NCI-H1105 (cell line): Measurements from ENCODE around the gene XPNPEP2.
A peak's percentile ranks its signal among the peaks of the same experiment; 100 is the strongest.

Experiments
- DNase-seq: peaks from one replicate; lab custom pipeline; 2025; lab: John Stamatoyannopoulos, UW

The XPNPEP2 gene

DNA sequence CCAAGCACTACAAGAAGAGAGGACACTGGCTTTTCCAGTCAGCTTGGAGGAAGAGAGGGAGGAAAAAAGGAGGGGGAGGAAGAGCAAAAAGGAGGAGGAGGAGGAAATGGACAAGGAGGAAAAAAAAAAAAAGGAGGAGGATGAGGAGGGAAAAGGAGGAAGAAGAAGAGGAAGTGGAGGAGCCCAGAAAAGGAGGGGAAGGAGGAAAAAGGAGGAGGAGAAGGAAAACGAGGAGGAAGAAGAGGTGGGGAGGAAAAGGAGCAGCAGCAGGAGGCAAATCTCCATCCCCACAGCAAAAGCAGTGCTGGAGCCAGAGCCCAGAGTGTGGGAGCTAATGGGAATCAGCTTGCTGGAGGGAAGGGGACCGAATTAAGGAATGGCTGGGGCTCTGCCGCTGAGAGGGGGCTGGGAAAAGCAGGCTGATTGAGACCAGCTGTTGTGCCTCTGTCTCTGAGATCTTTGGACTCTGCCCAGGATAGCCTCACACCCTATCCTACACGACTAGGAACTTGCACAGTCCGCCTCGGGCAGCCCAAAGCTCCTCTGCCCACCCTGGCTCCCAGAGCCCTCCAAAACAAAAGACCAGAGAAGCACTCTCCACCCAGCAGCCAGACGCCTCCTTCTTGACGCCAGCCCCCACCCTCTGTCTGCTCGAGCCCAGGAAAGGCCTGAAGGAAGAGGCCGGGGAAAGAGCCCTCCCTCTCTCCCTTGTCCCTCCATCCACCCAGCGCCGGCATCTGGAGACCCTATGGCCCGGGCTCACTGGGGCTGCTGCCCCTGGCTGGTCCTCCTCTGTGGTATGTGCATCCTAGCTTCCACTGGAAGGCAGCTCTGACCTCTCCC is at the start of gene XPNPEP2:
XPNPEP2 (plus strand) TSS at position 514 of the 843 bp plus-strand sequence; CDS start at position 749, 235 bp downstream.
- DNase-seq: no peak

GRCh38 chrX:129689796-129690195 is 49.0 kb upstream of the XPNPEP2 start:
- DNase-seq: no peak

- no peak for DNase-seq
Observed at GRCh38 chrX:129690435-129690834, 48.3 kb upstream of the XPNPEP2 start.

- DNase-seq: no peak
Observed at GRCh38 chrX:129693354-129693753, 45.4 kb upstream of the XPNPEP2 start.

DNA sequence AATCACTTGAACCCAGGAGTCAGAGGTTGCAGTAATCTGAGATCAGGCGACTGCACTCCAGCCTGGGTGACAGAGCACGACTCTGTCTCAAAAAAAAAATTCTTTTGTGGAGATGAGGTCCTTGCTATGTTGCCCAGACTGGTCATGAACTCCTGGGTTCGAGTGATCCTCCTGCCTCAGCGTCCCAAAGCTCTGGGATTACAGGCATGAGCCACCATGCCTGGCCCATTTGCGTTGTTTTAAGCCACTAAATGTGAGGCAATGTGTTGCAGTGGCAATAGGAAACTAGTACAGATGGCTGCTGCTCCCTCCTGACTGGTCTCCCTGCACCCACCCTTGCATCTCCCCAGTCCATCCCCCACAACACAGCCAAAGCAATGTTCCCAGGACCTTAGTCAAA is 44.0 kb upstream of the XPNPEP2 start:
- DNase-seq: no peak

GRCh38 chrX:129695535-129695934 is 43.2 kb upstream of the XPNPEP2 start:
- DNase-seq: no peak

DNA sequence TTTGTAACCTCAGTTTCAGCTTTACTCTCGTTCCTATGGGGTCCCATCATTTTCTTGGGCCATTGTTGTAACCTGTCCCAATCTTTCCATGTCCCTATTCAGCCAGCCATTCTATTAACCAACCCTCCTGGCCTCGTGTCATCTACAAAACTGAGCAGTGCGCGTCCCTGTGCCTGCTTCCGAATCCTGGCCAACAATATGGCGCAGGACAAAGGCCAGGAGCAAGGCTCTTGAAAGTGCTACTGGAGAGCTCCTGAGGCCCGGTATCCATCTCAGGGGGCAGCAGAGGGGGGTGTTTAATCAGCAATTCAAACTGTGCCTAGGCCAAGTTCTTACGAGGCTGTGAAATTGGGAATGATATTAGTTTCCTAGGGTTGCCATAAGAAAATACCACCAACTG is 42.8 kb upstream of the XPNPEP2 start:
- DNase-seq: no peak

GRCh38 chrX:129696463-129697155 is 42.2 kb upstream of the XPNPEP2 start:
- no peak for DNase-seq

DNA sequence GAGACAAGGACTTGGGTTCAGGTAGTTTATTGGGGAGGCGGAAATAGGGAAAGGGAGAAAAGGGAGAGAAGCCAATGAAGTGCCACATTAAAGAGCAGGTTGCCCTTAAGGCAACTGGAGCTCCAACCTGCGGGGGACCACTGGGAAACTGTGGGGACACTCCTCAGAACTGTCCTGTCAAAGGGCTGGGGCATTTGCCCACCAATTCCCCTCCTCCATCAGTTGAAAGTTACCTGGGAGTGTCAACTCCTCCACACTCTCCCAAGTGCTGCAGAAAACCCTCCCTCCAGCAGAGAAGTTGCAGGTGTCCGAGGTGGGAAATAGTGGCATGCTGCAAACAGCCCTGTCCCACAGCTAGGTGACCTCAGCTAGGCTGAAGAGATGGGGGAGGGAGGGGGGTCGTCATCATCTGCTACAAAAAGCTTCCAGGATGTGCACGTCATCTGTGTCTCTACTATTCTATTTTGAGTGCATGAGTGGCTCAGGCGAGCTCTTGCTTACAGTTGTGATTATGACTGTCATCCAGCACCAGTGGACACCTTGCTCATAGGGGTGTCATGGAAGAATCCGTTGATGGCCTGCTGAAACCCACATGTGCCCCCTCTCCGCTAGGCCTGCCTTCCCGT is 41.5 kb upstream of the XPNPEP2 start:
- DNase-seq: no peak

GRCh38 chrX:129698150-129698549 is 40.6 kb upstream of the XPNPEP2 start:
- no peak for DNase-seq

- DNase-seq: no peak
Observed at GRCh38 chrX:129700536-129700935, 38.2 kb upstream of the XPNPEP2 start.

GRCh38 chrX:129701624-129702069 is 37.1 kb upstream of the XPNPEP2 start:
- no peak for DNase-seq

- no peak for DNase-seq
Observed at GRCh38 chrX:129704491-129704890, 34.3 kb upstream of the XPNPEP2 start.

DNA sequence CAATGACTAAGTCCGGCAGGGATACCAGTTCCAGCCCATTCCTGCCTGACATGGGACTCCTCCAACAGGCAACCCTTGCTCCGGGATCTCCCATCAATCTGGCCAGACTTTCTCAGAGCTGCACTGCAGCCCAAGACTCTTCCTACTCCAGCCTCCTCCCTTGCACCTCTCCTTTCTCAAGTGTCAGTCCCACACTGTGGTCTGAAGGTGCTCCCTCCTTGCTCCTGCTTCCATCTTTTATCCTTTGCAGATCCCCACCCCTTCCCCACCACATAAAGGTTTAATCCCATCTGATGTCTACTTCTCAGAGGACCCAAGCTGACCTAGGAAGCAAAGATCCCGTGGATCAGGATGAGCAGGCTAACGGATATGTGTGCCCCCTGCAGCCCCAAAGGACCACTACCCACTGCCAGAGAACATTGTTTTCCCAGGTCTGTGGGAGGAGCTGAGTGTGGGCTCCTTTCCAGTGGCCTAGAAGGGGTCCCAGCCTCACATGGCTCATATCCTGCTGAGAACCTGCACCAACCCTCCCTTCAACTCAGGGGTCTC is 33.3 kb upstream of the XPNPEP2 start:
- no peak for DNase-seq

- no peak for DNase-seq
Observed at GRCh38 chrX:129705988-129706387, 32.8 kb upstream of the XPNPEP2 start.

DNA sequence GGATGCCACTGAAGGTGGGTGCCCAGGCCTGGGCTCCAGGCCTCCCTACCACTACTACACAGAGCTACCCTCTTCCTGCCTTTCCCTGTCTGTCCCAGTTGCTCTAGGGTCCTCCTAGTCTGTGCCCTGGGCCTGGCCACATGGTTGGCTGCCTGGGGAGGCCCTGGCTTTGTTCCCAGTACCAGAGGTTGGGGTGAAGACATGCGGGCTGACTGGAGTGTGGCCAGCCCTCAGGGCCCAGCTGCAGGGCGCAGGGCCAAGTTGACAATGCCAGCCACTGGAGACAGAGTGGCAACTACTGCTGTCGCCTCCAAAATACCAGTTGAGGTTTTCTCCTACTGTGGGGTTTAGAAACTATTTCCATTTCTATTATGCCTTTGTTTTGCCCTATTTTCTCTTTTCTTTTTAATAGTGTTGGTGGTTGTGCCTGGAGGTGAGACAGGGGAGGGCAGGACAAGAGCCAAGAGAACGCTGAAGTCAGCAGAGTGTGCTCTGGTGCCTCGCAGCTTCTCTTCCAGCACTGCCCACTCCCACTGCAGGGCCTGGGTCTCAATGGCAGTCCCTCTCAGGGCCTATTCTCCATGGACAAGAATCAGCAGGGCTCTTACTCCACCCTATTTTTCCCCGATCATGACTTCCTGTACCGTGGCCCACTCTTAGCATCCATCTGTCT is 32.2 kb upstream of the XPNPEP2 start:
- peak; percentile 33 for DNase-seq

GRCh38 chrX:129714581-129714980 is 24.2 kb upstream of the XPNPEP2 start:
- DNase-seq: no peak

GRCh38 chrX:129716507-129716906 is 22.3 kb upstream of the XPNPEP2 start:
- DNase-seq: no peak

DNA sequence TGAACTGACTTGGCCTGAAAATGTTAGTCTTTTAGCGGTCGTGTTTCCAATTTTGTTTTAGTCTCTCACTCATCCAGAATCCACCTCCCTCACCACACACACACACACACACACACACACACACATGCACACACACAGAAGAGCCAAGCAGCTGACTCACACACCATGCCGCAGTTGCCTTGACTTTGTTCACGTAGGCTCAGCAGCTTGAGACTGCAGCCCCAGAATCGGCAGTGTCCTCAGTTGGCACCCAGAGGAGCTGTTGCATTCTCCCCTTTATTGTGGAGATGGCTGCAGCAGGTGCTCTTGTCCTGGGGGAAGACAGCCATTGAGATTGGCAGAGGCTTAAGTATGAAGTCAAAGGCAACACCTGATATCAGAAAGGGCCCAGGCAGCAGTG is 20.9 kb upstream of the XPNPEP2 start:
- DNase-seq: no peak

DNA sequence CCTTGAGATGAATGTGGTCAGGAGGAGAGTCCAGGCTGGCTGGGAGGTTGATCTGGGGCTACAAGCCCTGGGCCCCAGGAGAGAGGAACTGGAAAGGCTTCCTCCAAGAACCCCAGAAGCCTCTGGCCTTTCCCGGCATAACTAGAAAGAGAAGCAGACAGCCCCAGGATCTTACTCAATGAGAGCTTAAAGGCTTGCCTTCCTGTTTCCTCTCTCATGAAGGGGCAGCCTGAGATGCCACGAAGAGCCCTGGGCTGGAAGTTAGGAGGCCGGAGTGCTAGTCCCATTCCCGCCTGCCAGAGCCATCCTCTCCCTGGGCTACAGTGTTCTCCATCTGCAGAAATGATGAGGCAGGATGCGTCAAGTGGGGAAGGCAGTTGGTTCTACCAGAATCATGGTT is 20.1 kb upstream of the XPNPEP2 start:
- DNase-seq: no peak

- DNase-seq: no peak
Observed at GRCh38 chrX:129719268-129719667, 19.5 kb upstream of the XPNPEP2 start.

- no peak for DNase-seq
Observed at GRCh38 chrX:129719931-129720530, 18.7 kb upstream of the XPNPEP2 start.
